BE2C (cell line): ENCODE results near the gene FDXR.

ENCODE experiments used
- DNase-seq: peaks from one replicate; pipeline ENCODE4 v3.0.0-alpha.2; 2020
- H3K27me3 ChIP-seq: fragments of 250-450 bp; sonication (Bioruptor Pico); 2 replicates; pipeline ENCODE4 v1.5.1; 2020; ENCODE audit warnings: mild to moderate bottlenecking
- H3K36me3 ChIP-seq: fragments of 250-450 bp; sonication (Bioruptor Pico); 2 replicates; pipeline ENCODE4 v1.5.1; 2020; ENCODE audit warnings: mild to moderate bottlenecking
- H3K4me1 ChIP-seq: fragments of 250-450 bp; sonication (Bioruptor Pico); 2 replicates; pipeline ENCODE4 v1.5.1; 2020
- H3K4me3 ChIP-seq: 2 replicates; pipeline ENCODE4 v1.5.1; 2011; ENCODE audit warnings: low read depth, low read length
- H3K9me3 ChIP-seq: fragments of 250-450 bp; sonication (Bioruptor Pico); 2 replicates; pipeline ENCODE4 v1.5.1; 2020
- CTCF ChIP-seq: IDR thresholded peaks from 2 replicates; pipeline ENCODE4 v1.5.1; 2012; ENCODE audit warnings: mild to moderate bottlenecking, low read depth, low read length

FDXR gene

DNA sequence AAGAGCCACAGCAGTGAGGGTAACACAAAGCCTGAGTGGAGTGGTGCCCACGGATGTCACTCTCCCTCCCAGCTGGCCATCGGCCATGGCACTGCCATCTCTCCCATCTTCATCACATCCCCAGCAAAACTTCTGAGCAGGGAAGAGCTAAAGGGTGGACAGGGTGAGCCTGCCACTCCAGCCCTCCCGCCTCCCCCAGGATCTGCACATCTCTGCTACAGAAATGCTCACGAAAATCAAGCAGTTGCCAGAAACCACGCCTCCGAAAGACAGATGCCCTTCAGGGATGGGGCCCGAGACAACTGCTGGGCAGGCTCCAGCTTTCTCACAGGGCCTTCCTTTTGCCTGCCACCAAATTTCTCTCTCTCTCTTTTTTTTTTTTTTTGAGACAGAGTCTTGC is 16.7 kb downstream of the FDXR start:
- Histone ChIP-seq H3K36me3 (no peaks in the 10 kb centered on the region), H3K4me1 (0 out of 2 replicates have a peak, but pooled peaks cover 3% of the 10 kb centered on the region), H3K27me3 (peaks cover 45% of the 10 kb centered on the region), H3K9me3 (no peaks in the 10 kb centered on the region), H3K4me3 (no peak overlapping the region)
- no peak for TF ChIP-seq CTCF
- no peak for DNase-seq

- H3K9me3 ChIP-seq: no peaks in the 10 kb centered on the region
- 0 out of 2 replicates have a peak, but pooled peaks cover 3% of the 10 kb centered on the region for H3K4me1 ChIP-seq
- DNase-seq: no peak
- no peaks in the 10 kb centered on the region for H3K36me3 ChIP-seq
- no peak overlapping the region for H3K4me3 ChIP-seq
- no peak for TF ChIP-seq CTCF
- H3K27me3 ChIP-seq: peaks cover 38% of the 10 kb centered on the region
Measured at GRCh38 chr17:74855323-74855722, 17.5 kb downstream of the FDXR start.

DNA sequence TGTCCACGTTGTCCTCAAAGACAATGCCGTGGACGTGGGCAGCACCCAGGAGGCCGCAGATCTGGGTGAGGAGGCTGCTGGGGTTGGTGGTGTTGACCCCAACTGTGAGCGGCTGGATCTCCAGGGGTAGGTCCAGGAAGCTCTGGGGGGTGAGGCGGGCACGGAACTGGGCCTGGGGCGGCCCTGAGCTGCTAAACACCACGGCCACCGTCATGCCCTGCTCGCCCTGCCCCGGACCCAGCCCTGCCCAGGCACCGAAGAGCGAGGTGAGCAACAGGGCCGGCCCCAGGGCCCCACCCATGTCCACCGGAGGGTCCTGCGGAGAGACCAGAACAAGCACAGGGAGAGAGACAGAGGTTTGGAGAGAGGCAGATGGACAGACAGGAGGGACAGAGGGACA is 18.0 kb downstream of the FDXR start:
- DNase-seq: no peak
- Histone ChIP-seq H3K4me3 (no peak overlapping the region), H3K36me3 (no peaks in the 10 kb centered on the region), H3K4me1 (no peaks in the 10 kb centered on the region), H3K27me3 (peaks cover 32% of the 10 kb centered on the region), H3K9me3 (no peaks in the 10 kb centered on the region)
- TF ChIP-seq CTCF: no peak

DNA sequence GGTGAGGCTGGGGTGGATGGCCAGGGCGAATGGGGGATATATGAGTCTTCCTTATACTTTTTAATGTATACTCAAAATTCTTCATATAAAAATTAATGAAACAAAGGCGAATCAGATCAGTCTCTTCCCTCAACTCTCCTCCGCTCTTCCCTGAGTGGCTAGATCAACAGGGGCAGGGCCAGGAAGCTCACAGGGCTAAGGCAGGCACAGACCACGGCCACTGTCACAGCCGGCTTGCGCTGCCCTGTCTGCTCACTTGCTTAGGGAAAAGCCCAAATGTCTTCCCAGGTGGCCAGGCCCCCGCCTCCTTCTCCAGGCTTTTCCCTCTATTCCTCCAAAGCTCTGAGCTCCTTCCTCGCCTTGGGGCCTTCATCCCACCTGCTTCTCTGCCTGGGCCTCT is 19.1 kb downstream of the FDXR start:
- Histone ChIP-seq H3K4me1 (no peaks in the 10 kb centered on the region), H3K27me3 (peaks cover 21% of the 10 kb centered on the region)

DNA sequence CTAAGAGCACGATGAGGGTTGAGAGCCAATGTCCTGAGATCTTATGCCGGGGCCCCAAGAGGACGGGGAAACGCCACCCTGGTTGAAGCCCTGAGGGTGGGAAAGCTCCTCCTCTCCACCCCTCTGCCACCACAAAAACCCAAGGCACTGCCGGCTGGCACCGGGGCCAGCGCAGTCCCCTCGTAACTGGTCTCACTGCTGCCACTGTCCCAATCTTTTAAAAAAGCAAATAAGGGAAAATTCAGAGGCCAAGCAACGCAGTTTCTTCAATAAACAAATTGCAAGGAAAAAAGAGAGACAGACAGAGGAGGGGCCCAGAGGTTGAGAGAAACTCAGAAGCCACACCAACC is 19.8 kb downstream of the FDXR start:
- Histone ChIP-seq H3K36me3 (no peaks in the 10 kb centered on the region), H3K9me3 (no peaks in the 10 kb centered on the region), H3K4me1 (no peaks in the 10 kb centered on the region), H3K27me3 (peaks cover 20% of the 10 kb centered on the region), H3K4me3 (no peak overlapping the region)
- no peak for TF ChIP-seq CTCF
- no peak for DNase-seq

More for the DNA sequence above, 19.1 kb downstream of the FDXR start:
- no peak for TF ChIP-seq CTCF
- Histone ChIP-seq H3K36me3 (no peaks in the 10 kb centered on the region), H3K4me3 (no peak overlapping the region), H3K9me3 (no peaks in the 10 kb centered on the region)
- DNase-seq: no peak

- no peak for DNase-seq
Measured at GRCh38 chr17:74852237-74853047, 20.4 kb downstream of the FDXR start.

More at GRCh38 chr17:74852237-74853047, 20.4 kb downstream of the FDXR start:
- no peak for TF ChIP-seq CTCF
- Histone ChIP-seq H3K4me3 (no peak overlapping the region), H3K9me3 (no peaks in the 10 kb centered on the region), H3K27me3 (peaks cover 20% of the 10 kb centered on the region), H3K4me1 (no peaks in the 10 kb centered on the region), H3K36me3 (no peaks in the 10 kb centered on the region)
